ENCODE results near the gene ADNP.
"Not testable (repeated sequence)": the region's sequence is repeated elsewhere in the genome, so short reads cannot be mapped to it uniquely, and the experiment has no call there.

ADNP gene

GRCh38 chr20:50931306-50932015, at the start of gene ADNP:
Gene ADNP, minus strand, starts transcription at chr20:50931437. Its CDS starts 27,441 bp downstream, at chr20:50903996.
- peak; percentile 86 for DNase-seq

- peak; percentile 24 for DNase-seq
Observed at GRCh38 chr20:50980071-50980681, 48.9 kb upstream of the ADNP start.

GRCh38 chr20:50978533-50978932, 47.3 kb upstream of the ADNP start:
- not testable (repeated sequence) for DNase-seq

GRCh38 chr20:50977066-50978021, 46.1 kb upstream of the ADNP start:
- no peak for DNase-seq

GRCh38 chr20:50975701-50976330, 44.6 kb upstream of the ADNP start:
- DNase-seq = no peak

- DNase-seq = no peak
Observed at GRCh38 chr20:50969912-50970311, 38.7 kb upstream of the ADNP start.

GRCh38 chr20:50969435-50969834, 38.2 kb upstream of the ADNP start:
- no peak for DNase-seq

- DNase-seq = no peak
Observed at GRCh38 chr20:50968289-50968688, 37.1 kb upstream of the ADNP start.

GRCh38 chr20:50967586-50967985, 36.3 kb upstream of the ADNP start:
- DNase-seq = no peak

- DNase-seq = no peak
Observed at GRCh38 chr20:50959543-50960126, 28.4 kb upstream of the ADNP start.

GRCh38 chr20:50958615-50959542, 27.6 kb upstream of the ADNP start, which contains the start of gene MOCS3:
Gene MOCS3, plus strand, starts transcription at chr20:50958818. Its CDS starts 25 bp downstream, at chr20:50958843.
- peak; percentile 86 for DNase-seq

- peak; percentile 90 for DNase-seq
Observed at GRCh38 chr20:50957798-50958614, 26.8 kb upstream of the ADNP start, which contains the start of gene DPM1. Gene DPM1, minus strand, starts transcription at chr20:50958532. Its CDS starts 9 bp downstream, at chr20:50958523.

GRCh38 chr20:50957276-50957675, 26.0 kb upstream of the ADNP start:
- DNase-seq = no peak

- DNase-seq = no peak
Observed at GRCh38 chr20:50953821-50954220, 22.6 kb upstream of the ADNP start.

- no peak for DNase-seq
Observed at GRCh38 chr20:50953196-50953595, 22.0 kb upstream of the ADNP start.

- DNase-seq = no peak
Observed at GRCh38 chr20:50948132-50948785, 17.0 kb upstream of the ADNP start.

- no peak for DNase-seq
Observed at GRCh38 chr20:50943069-50943468, 11.8 kb upstream of the ADNP start.

GRCh38 chr20:50933589-50933988, 2.4 kb upstream of the ADNP start:
- no peak for DNase-seq

GRCh38 chr20:50932691-50933280, 1.5 kb upstream of the ADNP start:
- no peak for DNase-seq

Data from activated naive CD4-positive, alpha-beta T cell treated with Interleukin-2 at 50 U/mL for 16 hours (primary cell).